Measurements from ENCODE around the gene DAPK1. TPM values are rescaled to one million over a fixed set of nuclear protein-coding genes. Genes with fewer than 3 reads are reported as not detected.

Gene DAPK1
- total RNA-seq, 1 experiment from 2014 or later = 19.7 TPM

DNA sequence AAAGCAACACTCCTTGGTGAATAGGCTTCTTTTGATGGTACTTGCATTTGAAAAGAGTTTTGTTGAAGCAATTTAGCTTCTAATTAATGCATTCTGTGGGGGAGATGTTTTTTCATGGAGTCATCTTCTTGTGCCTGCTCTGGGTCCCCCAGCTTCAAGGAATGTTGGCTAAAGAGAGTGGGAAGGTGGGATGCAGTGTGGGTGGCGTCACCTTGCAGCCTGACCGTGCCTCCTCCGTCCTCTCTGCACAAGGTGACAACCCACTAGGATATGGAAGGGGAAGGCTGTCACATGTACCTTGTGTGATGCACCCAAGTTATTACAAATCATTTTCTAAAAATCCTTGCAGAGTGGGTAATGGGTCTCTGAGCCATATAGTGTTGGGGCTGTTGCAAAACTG lies 70.7 kb downstream of the DAPK1 start:
- no TSS peak for BruUV-seq (replicated peaks)
- Mint-ChIP-seq H3K27ac (ENCODE audit: low read depth, unreplicated experiment) (no peak overlapping the region), H3K4me3 (ENCODE audit: unreplicated experiment) (no peak overlapping the region), H3K27me3 (ENCODE audit: insufficient read depth, unreplicated experiment) (no peaks in the 10 kb centered on the region), H3K9me3 (ENCODE audit: unreplicated experiment) (no peaks in the 10 kb centered on the region), H3K4me1 (ENCODE audit: insufficient read depth, unreplicated experiment) (no peaks in the 10 kb centered on the region), H3K36me3 (ENCODE audit: insufficient read depth, unreplicated experiment) (no peaks in the 10 kb centered on the region)
- ChIA-PET CTCF (interaction anchor here (0.6 kb wide), 1 partner anchor 231 kb away, joined by 4 read pairs; no protein-coding TSS in a partner anchor), POLR2A (interaction anchor here (0.6 to 0.7 kb wide), 2 partner anchors 59 to 267 kb away, joined by 3 read pairs; no protein-coding TSS in a partner anchor)
- TF ChIP-seq CTCF (IDR thresholded peaks at IDR 0.05; ENCODE audit: unreplicated experiment) = no peak
- no peak for DNase-seq (ENCODE audit: unreplicated experiment)
- intact Hi-C loops (cut with micrococcal nuclease) = no loop called here

DNA sequence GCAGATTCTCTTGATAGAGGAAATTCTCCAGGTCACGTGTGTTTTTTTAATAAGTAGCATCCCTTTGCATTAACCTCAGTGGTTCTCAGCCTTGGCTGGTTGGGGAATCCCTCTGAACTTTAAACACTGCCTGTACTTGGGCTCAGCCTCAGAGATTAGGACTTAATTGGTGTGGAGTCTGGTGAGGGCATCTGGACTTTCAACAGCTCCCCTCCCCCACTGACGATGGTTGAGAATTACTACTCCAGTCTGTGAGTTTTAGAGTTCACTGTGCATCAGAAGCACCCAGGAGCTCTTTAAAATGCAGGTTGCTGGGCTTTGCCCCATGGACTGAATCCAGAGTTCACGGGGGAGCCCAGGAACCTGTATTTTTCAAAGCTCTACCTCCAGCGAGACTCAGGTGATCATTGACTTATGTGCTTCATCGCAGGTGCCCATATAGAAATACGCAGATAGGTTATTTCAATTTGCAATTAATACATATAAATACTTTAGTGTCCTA lies 71.4 kb downstream of the DAPK1 start:
- no peaks in the 10 kb centered on the region for H3K36me3 Mint-ChIP-seq (ENCODE audit: insufficient read depth, unreplicated experiment)
- H3K27ac Mint-ChIP-seq (ENCODE audit: low read depth, unreplicated experiment) = no peak overlapping the region
- no peaks in the 10 kb centered on the region for H3K9me3 Mint-ChIP-seq (ENCODE audit: unreplicated experiment)
- intact Hi-C loops (cut with micrococcal nuclease) = no loop called here
- H3K27me3 Mint-ChIP-seq (ENCODE audit: insufficient read depth, unreplicated experiment) = no peaks in the 10 kb centered on the region
- CTCF ChIA-PET = interaction anchor here (0.8 kb wide), 1 partner anchor 9 kb away, joined by 3 read pairs; no protein-coding TSS in a partner anchor
- BruUV-seq (replicated peaks) = no TSS peak
- TF ChIP-seq CTCF (IDR thresholded peaks at IDR 0.05; ENCODE audit: unreplicated experiment) = no peak
- POLR2A ChIA-PET = interaction anchor here (0.5 to 0.7 kb wide), 3 partner anchors 58 to 266 kb away, joined by 3 read pairs; no protein-coding TSS in a partner anchor
- H3K4me3 Mint-ChIP-seq (ENCODE audit: unreplicated experiment) = no peak overlapping the region
- no peaks in the 10 kb centered on the region for H3K4me1 Mint-ChIP-seq (ENCODE audit: insufficient read depth, unreplicated experiment)
- DNase-seq (ENCODE audit: unreplicated experiment) = no peak

- Mint-ChIP-seq H3K27ac (ENCODE audit: low read depth, unreplicated experiment) (no peak overlapping the region), H3K4me3 (ENCODE audit: unreplicated experiment) (no peak overlapping the region), H3K4me1 (ENCODE audit: insufficient read depth, unreplicated experiment) (no peaks in the 10 kb centered on the region), H3K27me3 (ENCODE audit: insufficient read depth, unreplicated experiment) (no peaks in the 10 kb centered on the region), H3K36me3 (ENCODE audit: insufficient read depth, unreplicated experiment) (no peaks in the 10 kb centered on the region), H3K9me3 (ENCODE audit: unreplicated experiment) (no peaks in the 10 kb centered on the region)
- DNase-seq (ENCODE audit: unreplicated experiment) = no peak
- TF ChIP-seq CTCF (IDR thresholded peaks at IDR 0.05; ENCODE audit: unreplicated experiment) = no peak
- CTCF ChIA-PET = interaction anchor here (0.8 kb wide), 1 partner anchor 9 kb away, joined by 3 read pairs; no protein-coding TSS in a partner anchor
- no TSS peak for BruUV-seq (replicated peaks)
- POLR2A ChIA-PET = no interaction called here
- intact Hi-C loops (cut with micrococcal nuclease) = no loop called here
These were observed 71.9 kb downstream of the DAPK1 start for GRCh38 chr9:87569518-87569917.

GRCh38 chr9:87570000-87570908 lies 72.6 kb downstream of the DAPK1 start:
- Mint-ChIP-seq H3K4me3 (ENCODE audit: unreplicated experiment) (no peak overlapping the region), H3K4me1 (ENCODE audit: insufficient read depth, unreplicated experiment) (no peaks in the 10 kb centered on the region), H3K36me3 (ENCODE audit: insufficient read depth, unreplicated experiment) (no peaks in the 10 kb centered on the region), H3K9me3 (ENCODE audit: unreplicated experiment) (no peaks in the 10 kb centered on the region), H3K27me3 (ENCODE audit: insufficient read depth, unreplicated experiment) (no peaks in the 10 kb centered on the region), H3K27ac (ENCODE audit: low read depth, unreplicated experiment) (no peak overlapping the region)
- ChIA-PET CTCF (interaction anchor here (0.7 to 0.8 kb wide), 2 partner anchors 8 to 29 kb away, joined by 3 read pairs; no protein-coding TSS in a partner anchor), POLR2A (no interaction called here)
- intact Hi-C loops (cut with micrococcal nuclease) = no loop called here
- DNase-seq (ENCODE audit: unreplicated experiment) = no peak
- TF ChIP-seq CTCF (IDR thresholded peaks at IDR 0.05; ENCODE audit: unreplicated experiment) = no peak
- no TSS peak for BruUV-seq (replicated peaks)

All from MCF 10A (cell line).